HepG2 (cell line): ENCODE measurements around the gene STIM1. TPM values are rescaled to one million over a fixed set of nuclear protein-coding genes. Genes with fewer than 3 reads are reported as not detected.

Experiments
- CBFB ChIP-seq: sonication (generic); formaldehyde crosslinking; IDR thresholded peaks from 2 replicates; pipeline ENCODE4 v1.4.0; 2020; ENCODE audit warnings: missing genetic modification reagents
- FOXJ3 ChIP-seq: sonication (generic); formaldehyde crosslinking; IDR thresholded peaks from 2 replicates; pipeline ENCODE4 v1.4.0; 2020; ENCODE audit warnings: missing genetic modification reagents, mild to moderate bottlenecking, borderline replicate concordance
- HNRNPH1 ChIP-seq: fragments of 200-400 bp; formaldehyde crosslinking; optimal IDR thresholded peaks from 2 replicates; pipeline ENCODE3; 2017; ENCODE audit warnings: mild to moderate bottlenecking, low read depth, low read length
- HOXA3 ChIP-seq: sonication (generic); formaldehyde crosslinking; IDR thresholded peaks from 2 replicates; pipeline ENCODE4 v1.5.0; 2020; ENCODE audit warnings: missing genetic modification reagents
- KMT2A ChIP-seq: sonication (generic); formaldehyde crosslinking; IDR thresholded peaks from 2 replicates; pipeline ENCODE4 v1.4.0; 2020; ENCODE audit warnings: missing genetic modification reagents
- LCORL ChIP-seq, 2 experiments: fragments of 450-650 bp in 1 of 2; sonication (generic) in 1 of 2; formaldehyde crosslinking in 1 of 2; IDR thresholded peaks; 2 replicates each; pipeline versions ENCODE4 v1.5.0 to v1.6.1; 2017 to 2020; ENCODE audit warnings: antibody characterized with exemption in 1 of 2, missing genetic modification reagents in 1 of 2
- MEF2D ChIP-seq: sonication (generic); formaldehyde crosslinking; IDR thresholded peaks from 2 replicates; pipeline ENCODE4 v1.5.1; 2020; ENCODE audit warnings: mild to moderate bottlenecking, missing genetic modification reagents
- NR2C2 ChIP-seq: sonication (generic); formaldehyde crosslinking; IDR thresholded peaks from 2 replicates; pipeline ENCODE4 v1.4.0; 2020; ENCODE audit warnings: missing genetic modification reagents, mild to moderate bottlenecking, moderate library complexity, borderline replicate concordance
- NRL ChIP-seq: sonication (generic); formaldehyde crosslinking; IDR thresholded peaks from 2 replicates; pipeline ENCODE4 v1.5.0; 2020; ENCODE audit warnings: missing genetic modification reagents, mild to moderate bottlenecking, moderate library complexity, borderline replicate concordance
- RCOR2 ChIP-seq: IDR thresholded peaks from 2 replicates; pipeline ENCODE4 v1.6.1; 2016; ENCODE audit warnings: missing biosample characterization, missing genetic modification reagents
- SAP130 ChIP-seq: IDR thresholded peaks from 2 replicates; pipeline ENCODE4 v1.6.1; 2016; ENCODE audit warnings: low read depth
- SATB2 ChIP-seq: sonication (generic); formaldehyde crosslinking; IDR thresholded peaks from 2 replicates; pipeline ENCODE4 v1.5.0; 2020; ENCODE audit warnings: missing genetic modification reagents
- TGIF2 ChIP-seq: IDR thresholded peaks from 2 replicates; pipeline ENCODE4 v1.6.1; 2016; ENCODE audit warnings: control low read depth, missing compliant biosample characterization
- YEATS2 ChIP-seq: sonication (generic); formaldehyde crosslinking; IDR thresholded peaks from 2 replicates; pipeline ENCODE4 v1.4.0; 2020; ENCODE audit warnings: missing genetic modification reagents, borderline replicate concordance
- ZNF605 ChIP-seq: sonication (generic); formaldehyde crosslinking; IDR thresholded peaks from 2 replicates; pipeline ENCODE4 v1.8.0; 2022; ENCODE audit warnings: mild to moderate bottlenecking, missing genetic modification reagents
- ZNF619 ChIP-seq: sonication (generic); formaldehyde crosslinking; IDR thresholded peaks from 2 replicates; pipeline ENCODE4 v1.4.0; 2020; ENCODE audit warnings: mild to moderate bottlenecking, missing genetic modification reagents
- ZNF629 ChIP-seq: sonication (generic); formaldehyde crosslinking; conservative IDR thresholded peaks from 2 replicates; pipeline ENCODE4 v1.5.0; 2020; ENCODE audit warnings: missing genetic modification reagents
- ZNF724P ChIP-seq: sonication (generic); formaldehyde crosslinking; IDR thresholded peaks from 2 replicates; pipeline ENCODE4 v1.8.0; 2022; ENCODE audit warnings: missing genetic modification reagents, borderline replicate concordance
- ZNF781 ChIP-seq: sonication (generic); formaldehyde crosslinking; IDR thresholded peaks from 2 replicates; pipeline ENCODE4 v1.5.1; 2020; ENCODE audit warnings: borderline replicate concordance, mild to moderate bottlenecking, missing genetic modification reagents; ENCODE audit errors: not compliant biosample characterization
- ZSCAN9 ChIP-seq: IDR thresholded peaks from 2 replicates; pipeline ENCODE4 v1.6.1; 2016; ENCODE audit warnings: borderline replicate concordance
- polyA plus RNA-seq, 8 experiments: library from polyadenylated mRNA; depleted of rRNA in 3 of 8; stranded (reverse) in 7 of 8; unstranded in 1 of 8; fragments of >200 nt; fragmentation: Illumina TruSeq in 4 of 8; extraction: Trizol in 4 of 8; gene quantifications; 2 replicates each; pipeline versions ENCODE4 v1.2.1 to v1.2.3, GENCODE V29; 2011 to 2016; ENCODE audit warnings: low read depth in 4 of 8, missing spikeins in 1 of 8, mixed read lengths in 1 of 8; ENCODE audit not compliant: insufficient read depth in 1 of 8
- total RNA-seq, 5 experiments: library from RNA; depleted of rRNA; stranded (reverse); fragments of >200 nt; fragmentation: Illumina TruSeq; extraction: Trizol; gene quantifications; 2 replicates each; pipeline ENCODE4 v1.2.3, GENCODE V29; 2016; ENCODE audit warnings: low read depth in 1 of 5
- TF ChIP-seq, protein P1 (sequence below): IDR thresholded peaks from 2 replicates; pipeline ENCODE4 v1.4.0; 2020; ENCODE audit warnings: mild to moderate bottlenecking, missing genetic modification reagents
- TF ChIP-seq, protein P2 (sequence below): sonication (generic); formaldehyde crosslinking; conservative IDR thresholded peaks from 2 replicates; pipeline ENCODE4 v1.8.0; 2022; ENCODE audit warnings: mild to moderate bottlenecking, moderate library complexity, missing genetic modification reagents
- TF ChIP-seq, protein P3 (sequence below), 2 experiments: fragments of 450-650 bp in 1 of 2; sonication (generic) in 1 of 2; formaldehyde crosslinking; IDR thresholded peaks; 2 replicates each; pipeline versions ENCODE4 v1.5.0 to v1.8.0; 2020 to 2022; ENCODE audit warnings: mild to moderate bottlenecking in 1 of 2, missing genetic modification reagents in 1 of 2

The STIM1 gene
- total and polyA plus RNA-seq, 2 of the 13 experiments (the other 11 are each of a cell fraction or from before 2014, with no cell fraction given) = 19.2 to 28.5 TPM

DNA sequence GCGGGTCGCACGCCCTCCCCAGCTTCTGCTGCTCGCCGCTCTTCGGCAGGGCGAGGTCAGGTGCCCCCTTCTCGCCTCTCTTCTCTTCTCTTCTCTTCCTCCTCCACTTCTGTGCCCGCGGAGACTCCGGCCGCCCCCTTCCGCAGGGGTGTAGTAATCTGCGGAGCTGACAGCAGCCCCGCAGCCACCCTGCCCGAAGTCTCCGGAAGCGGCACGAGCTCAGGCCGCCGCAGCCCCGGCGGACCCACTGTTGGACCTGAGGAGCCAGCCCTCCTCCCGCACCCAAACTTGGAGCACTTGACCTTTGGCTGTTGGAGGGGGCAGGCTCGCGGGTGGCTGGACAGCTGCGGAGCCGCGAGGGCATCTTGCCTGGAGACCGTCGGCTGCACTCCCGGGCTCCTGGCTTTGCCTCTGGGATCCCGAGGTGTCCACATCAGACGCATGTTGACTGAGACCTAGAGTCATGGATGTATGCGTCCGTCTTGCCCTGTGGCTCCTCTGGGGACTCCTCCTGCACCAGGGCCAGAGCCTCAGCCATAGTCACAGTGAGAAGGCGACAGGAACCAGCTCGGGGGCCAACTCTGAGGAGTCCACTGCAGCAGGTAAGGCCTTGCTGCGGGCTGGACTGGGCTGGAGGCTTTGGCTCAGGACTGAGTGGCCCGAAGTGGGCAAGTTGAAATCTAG lies 486 bp downstream of the STIM1 start (continued):
- peak; percentile 13; the same call in 1 of the 2 replicates for TF ChIP-seq ZSCAN9 (CRISPR knock-in tag)
- peak; percentile 56 for TF ChIP-seq KMT2A (CRISPR knock-in tag)
- 0 out of 2 replicates have a peak, but pooled peaks have one; percentile 38 for TF ChIP-seq ZNF724P
- TF ChIP-seq, protein P1, sequence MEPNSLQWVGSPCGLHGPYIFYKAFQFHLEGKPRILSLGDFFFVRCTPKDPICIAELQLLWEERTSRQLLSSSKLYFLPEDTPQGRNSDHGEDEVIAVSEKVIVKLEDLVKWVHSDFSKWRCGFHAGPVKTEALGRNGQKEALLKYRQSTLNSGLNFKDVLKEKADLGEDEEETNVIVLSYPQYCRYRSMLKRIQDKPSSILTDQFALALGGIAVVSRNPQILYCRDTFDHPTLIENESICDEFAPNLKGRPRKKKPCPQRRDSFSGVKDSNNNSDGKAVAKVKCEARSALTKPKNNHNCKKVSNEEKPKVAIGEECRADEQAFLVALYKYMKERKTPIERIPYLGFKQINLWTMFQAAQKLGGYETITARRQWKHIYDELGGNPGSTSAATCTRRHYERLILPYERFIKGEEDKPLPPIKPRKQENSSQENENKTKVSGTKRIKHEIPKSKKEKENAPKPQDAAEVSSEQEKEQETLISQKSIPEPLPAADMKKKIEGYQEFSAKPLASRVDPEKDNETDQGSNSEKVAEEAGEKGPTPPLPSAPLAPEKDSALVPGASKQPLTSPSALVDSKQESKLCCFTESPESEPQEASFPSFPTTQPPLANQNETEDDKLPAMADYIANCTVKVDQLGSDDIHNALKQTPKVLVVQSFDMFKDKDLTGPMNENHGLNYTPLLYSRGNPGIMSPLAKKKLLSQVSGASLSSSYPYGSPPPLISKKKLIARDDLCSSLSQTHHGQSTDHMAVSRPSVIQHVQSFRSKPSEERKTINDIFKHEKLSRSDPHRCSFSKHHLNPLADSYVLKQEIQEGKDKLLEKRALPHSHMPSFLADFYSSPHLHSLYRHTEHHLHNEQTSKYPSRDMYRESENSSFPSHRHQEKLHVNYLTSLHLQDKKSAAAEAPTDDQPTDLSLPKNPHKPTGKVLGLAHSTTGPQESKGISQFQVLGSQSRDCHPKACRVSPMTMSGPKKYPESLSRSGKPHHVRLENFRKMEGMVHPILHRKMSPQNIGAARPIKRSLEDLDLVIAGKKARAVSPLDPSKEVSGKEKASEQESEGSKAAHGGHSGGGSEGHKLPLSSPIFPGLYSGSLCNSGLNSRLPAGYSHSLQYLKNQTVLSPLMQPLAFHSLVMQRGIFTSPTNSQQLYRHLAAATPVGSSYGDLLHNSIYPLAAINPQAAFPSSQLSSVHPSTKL (CRISPR knock-in tag) = peak; percentile 43; the same call in 1 of the 2 replicates
- 0 out of 2 replicates have a peak, but pooled peaks have one; percentile 1 for TF ChIP-seq SATB2 (CRISPR knock-in tag)
- no peak for TF ChIP-seq RCOR2
- TF ChIP-seq CBFB = 0 out of 2 replicates have a peak, but pooled peaks have one; percentile 57
- TF ChIP-seq NR2C2 (CRISPR knock-in tag) = peak; percentile 42; the same call in 1 of the 2 replicates
- TF ChIP-seq YEATS2 (CRISPR knock-in tag) = peak; percentile 32; the same call in 1 of the 2 replicates
- peak; percentile 67 for TF ChIP-seq NRL
- TF ChIP-seq ZNF781 (CRISPR knock-in tag) = no peak
- TF ChIP-seq ZNF605 = peak; percentile 66
- TF ChIP-seq MEF2D (CRISPR knock-in tag) = peak; percentile 51; the same call in 1 of the 2 replicates
- no peak for TF ChIP-seq FOXJ3 (CRISPR knock-in tag)
- TF ChIP-seq, protein P2, sequence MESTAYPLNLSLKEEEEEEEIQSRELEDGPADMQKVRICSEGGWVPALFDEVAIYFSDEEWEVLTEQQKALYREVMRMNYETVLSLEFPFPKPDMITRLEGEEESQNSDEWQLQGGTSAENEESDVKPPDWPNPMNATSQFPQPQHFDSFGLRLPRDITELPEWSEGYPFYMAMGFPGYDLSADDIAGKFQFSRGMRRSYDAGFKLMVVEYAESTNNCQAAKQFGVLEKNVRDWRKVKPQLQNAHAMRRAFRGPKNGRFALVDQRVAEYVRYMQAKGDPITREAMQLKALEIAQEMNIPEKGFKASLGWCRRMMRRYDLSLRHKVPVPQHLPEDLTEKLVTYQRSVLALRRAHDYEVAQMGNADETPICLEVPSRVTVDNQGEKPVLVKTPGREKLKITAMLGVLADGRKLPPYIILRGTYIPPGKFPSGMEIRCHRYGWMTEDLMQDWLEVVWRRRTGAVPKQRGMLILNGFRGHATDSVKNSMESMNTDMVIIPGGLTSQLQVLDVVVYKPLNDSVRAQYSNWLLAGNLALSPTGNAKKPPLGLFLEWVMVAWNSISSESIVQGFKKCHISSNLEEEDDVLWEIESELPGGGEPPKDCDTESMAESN (CRISPR knock-in tag) = 0 out of 2 replicates have a peak, but pooled peaks have one; percentile 83
- TF ChIP-seq, protein P3, sequence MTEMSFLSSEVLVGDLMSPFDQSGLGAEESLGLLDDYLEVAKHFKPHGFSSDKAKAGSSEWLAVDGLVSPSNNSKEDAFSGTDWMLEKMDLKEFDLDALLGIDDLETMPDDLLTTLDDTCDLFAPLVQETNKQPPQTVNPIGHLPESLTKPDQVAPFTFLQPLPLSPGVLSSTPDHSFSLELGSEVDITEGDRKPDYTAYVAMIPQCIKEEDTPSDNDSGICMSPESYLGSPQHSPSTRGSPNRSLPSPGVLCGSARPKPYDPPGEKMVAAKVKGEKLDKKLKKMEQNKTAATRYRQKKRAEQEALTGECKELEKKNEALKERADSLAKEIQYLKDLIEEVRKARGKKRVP (CRISPR knock-in tag; IDR thresholded peaks at IDR 0.05) = peak in 1 of 2 experiments; percentile 33; a peak in 1 of 4 replicates
- TF ChIP-seq LCORL (IDR thresholded peaks at IDR 0.05) = no peak
- peak; percentile 59; the same call in 1 of the 2 replicates for TF ChIP-seq LCORL (CRISPR knock-in tag; IDR thresholded peaks at IDR 0.05)
- TF ChIP-seq TGIF2 (CRISPR knock-in tag) = 0 out of 2 replicates have a peak, but pooled peaks have one; percentile 4
- TF ChIP-seq HOXA3 (CRISPR knock-in tag) = no peak
- TF ChIP-seq HNRNPH1 = no peak
- no peak for TF ChIP-seq ZNF629 (CRISPR knock-in tag)
- 0 out of 2 replicates have a peak, but pooled peaks have one; percentile 32 for TF ChIP-seq ZNF619
- TF ChIP-seq SAP130 (CRISPR knock-in tag) = peak; percentile 71
